Anterior cingulate cortex (tissue), 58 donors: Measurements from ENCODE around the gene TUBD1.

ENCODE experiments used
- DNase-seq, 58 donors: peaks; one replicate each; lab custom pipeline; 2025; lab: John Stamatoyannopoulos, UW

The TUBD1 gene

DNA sequence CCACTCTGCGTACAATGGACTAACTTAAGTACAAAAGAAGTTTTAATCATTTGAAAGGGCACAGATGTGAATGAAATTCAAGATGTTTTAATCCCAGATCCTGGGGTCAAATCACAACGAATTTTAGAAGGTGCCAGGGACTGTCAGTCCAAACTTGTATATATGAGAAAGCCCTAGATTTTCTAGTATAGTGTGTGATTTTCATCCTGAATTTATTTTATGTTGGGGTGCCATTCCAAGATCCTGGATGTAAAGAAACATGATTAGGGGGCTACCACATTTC lies 64.3 kb downstream of the TUBD1 start:
- DNase-seq, result no peak

DNA sequence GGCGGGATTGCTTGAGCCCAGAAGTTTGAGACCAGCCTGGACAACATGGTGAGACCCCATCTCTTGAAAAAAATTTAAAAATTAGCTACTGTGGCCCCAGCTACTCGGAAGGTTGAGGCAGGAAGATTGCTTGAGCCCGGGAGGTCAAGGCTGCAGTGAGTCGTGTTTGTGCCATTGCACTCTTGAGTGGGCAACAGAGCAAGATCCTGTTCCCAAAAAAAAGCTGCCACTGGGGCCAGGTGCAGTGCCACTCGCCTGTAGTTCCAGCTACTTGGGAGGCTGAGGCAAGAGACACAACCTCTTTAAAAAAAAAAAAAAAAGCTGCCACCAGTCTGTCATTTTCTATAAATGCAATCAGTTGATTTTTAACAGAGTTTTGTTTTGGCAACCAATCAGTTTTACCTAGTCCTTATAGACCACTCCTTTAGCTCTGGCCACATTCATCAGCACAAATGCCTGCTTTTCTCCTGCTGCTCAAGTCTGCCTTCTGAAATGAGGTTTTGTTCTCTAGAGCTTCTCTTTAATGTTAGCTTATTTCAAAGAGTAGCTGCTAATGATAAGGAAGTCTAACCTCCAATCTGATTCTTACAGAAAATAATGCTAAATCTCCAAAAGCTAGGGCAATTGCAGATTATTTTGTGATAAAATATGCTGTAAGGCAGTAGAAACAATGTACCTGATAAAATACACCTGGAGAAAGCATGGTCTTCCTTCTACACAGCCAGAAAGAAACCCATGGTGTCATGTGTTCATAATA lies 64.8 kb downstream of the TUBD1 start:
- DNase-seq, result no peak

DNA sequence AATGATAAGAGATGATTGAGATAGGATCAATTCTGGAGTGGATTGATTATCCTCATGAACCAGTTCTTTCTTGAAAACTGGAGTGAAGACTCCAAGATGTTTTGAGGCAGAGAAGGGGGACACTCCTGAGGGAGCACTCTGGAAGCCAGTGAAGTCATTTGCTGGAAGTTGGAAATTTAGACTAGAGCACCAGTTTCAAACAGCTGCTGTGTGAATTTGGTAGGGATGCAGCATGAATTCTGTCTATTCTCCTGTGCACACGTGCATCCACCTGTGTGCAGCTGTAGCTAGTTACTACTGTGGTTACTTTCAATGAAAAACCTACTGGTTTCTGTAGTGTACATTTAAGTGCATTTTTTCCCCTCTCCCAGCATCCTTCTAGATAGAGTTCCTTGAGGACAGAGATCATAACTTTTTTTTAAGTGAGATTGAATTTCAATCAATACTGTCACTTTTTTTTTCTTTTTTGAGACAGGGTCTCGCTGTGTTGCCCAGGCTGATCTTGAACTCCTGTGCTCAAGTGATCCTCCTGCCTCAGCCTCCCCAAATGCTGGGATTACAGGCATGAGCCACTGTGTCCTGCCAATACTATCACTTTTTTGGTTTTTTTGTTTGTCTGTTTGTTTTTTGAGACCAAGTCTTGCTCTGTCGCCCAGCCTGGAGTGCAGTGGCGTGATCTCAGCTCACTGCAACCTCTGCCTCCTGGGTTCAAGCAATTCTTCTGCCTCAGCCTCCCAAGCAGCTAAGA lies 65.9 kb downstream of the TUBD1 start:
- no peak for DNase-seq

DNA sequence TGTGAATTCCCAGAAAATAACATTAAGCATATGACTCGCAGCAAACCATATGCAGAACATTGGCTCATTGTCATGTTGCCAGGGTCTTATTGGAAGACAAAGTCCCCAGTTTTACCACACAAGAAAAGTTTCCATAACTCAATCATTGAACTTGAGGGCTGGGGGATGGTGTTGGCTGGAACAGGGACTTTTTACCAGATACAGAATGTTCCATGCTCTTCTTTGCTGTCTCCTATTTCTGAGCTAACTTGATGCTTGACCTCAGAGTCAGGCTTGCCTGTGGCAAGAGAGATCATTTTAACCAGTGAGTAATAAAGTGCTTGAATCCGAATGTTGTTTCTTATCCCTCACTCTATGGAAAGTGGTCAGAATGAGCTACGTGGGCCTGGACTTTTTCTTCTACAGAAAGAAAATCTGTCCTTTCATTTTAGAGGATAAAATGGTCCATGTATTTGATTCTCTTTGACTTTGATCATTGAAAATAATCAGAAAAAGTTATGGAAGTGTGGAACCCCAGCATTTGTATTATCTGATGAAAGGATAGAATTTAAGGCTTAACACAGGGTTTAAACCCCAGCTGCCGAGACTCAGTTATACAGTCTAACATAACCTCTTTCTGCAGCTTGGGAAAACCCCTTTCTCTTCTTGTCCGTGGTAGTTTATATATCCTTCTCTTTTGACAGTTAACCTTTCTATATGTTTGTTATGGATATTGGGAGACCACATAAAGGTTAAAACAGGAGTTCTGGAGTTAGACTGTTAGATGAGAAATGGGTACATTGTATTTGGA lies 67.0 kb downstream of the TUBD1 start:
- DNase-seq, result no peak

DNA sequence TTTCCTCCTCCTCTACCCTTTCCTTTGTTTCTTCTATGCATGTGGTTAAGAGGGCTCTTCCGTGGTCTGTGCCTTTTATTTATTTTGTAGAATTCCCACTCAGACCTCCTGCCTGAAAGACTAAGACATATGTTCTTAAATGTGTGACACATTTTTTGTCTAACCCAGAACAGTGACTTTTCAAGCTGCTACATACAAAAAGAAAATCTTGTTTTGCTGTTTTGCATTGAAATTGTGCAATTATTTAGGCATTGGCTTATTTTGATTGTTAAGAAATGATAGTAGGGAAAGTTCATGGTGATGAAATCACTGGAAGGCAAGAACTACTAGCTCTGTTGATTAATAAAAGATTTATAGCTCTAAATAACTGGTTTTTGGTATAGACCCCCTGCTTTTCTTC lies 76.8 kb downstream of the TUBD1 start:
- no peak for DNase-seq

DNA sequence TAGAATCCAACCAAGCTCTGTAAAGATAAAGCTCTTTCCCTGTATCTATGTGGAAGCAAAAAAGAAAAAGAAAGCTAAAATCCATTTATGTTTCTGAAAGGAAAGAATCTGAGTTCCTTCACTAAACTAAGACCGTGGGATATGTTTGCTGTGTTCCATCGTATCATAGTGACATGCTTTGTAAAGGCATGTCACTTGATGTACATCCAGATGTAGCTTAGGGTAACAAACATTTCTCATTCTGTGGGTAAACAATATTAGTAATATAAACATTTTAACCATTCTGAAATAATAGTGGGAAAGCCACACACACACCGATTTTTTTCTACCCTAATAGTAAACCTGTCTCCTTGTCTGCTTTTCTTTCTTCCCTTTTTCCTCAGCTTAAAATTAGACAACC lies 78.1 kb downstream of the TUBD1 start:
- no peak for DNase-seq

DNA sequence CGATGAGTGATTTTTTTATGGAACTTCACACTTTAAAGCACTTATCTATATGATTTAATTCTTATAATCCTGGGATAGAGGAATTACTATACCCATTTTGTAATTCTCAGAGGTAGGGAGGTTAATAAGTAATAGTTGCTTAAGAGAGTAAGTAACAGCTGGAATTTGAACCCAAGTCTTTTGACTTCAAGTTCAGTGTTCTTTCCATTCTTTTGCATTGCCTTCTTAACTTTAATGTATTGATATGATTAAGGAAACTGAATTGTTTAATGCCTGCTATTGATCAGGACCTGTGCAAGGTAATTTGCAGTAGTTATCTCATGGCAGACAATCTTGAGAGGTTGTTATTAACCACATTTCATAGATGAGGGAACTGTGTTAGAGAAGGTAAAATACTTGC lies 78.5 kb downstream of the TUBD1 start:
- DNase-seq, result no peak

DNA sequence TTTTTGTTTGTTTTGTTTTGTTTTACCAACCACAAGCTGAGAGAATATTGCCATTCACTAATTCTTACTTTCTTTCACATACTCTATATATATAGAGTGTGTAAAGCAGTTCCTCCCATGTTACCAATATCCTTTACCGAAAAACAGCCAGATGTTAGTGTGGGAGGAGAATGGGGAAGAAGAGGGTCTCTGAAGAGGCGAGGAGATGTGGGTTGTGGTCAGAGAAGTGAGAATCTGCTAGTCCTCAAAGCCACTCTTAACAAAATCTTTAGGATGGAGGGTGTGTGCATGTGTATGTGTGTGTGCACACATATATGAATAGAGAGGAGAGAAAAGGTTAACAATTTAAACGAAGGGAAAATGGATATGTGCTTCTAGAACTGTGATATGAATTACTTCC lies 80.6 kb downstream of the TUBD1 start:
- DNase-seq, result no peak

DNA sequence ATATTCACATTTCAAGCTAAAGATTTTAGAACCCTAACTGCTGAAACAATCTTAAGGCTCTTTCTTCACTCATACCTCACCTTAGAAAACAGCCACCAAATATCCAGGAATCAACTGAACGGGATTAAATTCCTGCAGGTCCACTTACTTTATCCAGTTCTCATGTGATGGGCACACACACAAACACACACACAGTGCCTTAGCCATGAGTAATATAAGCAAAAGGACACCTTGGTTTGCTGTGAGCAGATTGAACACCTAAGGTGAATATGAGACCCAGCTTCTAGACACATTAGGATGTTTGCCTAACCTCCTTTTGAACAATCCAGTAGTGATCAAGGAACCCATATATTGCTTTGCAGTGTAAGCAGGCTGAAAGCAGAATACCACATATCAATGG lies 81.5 kb downstream of the TUBD1 start:
- DNase-seq, result no peak

DNA sequence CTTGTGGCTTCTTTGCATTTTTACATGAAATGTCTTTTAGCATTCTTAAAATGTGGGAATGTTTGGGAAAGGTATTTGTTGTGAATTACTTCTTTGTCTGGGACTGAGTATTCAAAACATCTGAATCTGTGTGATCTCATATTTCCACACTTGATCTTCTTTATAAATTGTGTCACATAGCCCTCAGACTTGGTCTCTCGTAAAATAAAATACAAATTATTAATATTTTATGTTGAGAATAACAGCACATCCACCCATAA lies 81.9 kb downstream of the TUBD1 start:
- no peak for DNase-seq
